HepG2 (cell line): ENCODE results near the gene BACH1. TPM values are rescaled to one million over a fixed set of nuclear protein-coding genes. Genes with fewer than 3 reads are reported as not detected.

ENCODE experiments used
- CREB1 ChIP-seq, 2 experiments: fragments of 450-650 bp in 1 of 2; IDR thresholded peaks; 2 replicates each; pipeline ENCODE4 v1.6.1; 2016 to 2017; ENCODE audit warnings: control low read depth in 1 of 2, mild to moderate bottlenecking in 1 of 2, missing compliant biosample characterization in 1 of 2, missing genetic modification characterization in 1 of 2
- CREM ChIP-seq, 2 experiments: sonication (generic) in 1 of 2; formaldehyde crosslinking in 1 of 2; IDR thresholded peaks; 2 replicates each; pipeline versions ENCODE4 v1.4.0 to v1.6.1; 2016 to 2020; ENCODE audit warnings: antibody characterized with exemption in 1 of 2, mild to moderate bottlenecking in 1 of 2, missing genetic modification reagents in 1 of 2
- FOXA3 ChIP-seq: IDR thresholded peaks from 2 replicates; pipeline ENCODE4 v1.6.1; 2016; ENCODE audit warnings: missing genetic modification reagents, missing compliant biosample characterization
- HNRNPUL1 ChIP-seq: fragments of 200-400 bp; formaldehyde crosslinking; IDR thresholded peaks from 2 replicates; pipeline ENCODE4 v1.6.1; 2017; ENCODE audit warnings: low read depth, mild to moderate bottlenecking, low read length, moderate library complexity
- HOMEZ ChIP-seq: IDR thresholded peaks from 2 replicates; pipeline ENCODE4 v1.6.1; 2016; ENCODE audit warnings: low read depth
- JUND ChIP-seq: sonication (generic); formaldehyde crosslinking; IDR thresholded peaks from 2 replicates; pipeline ENCODE4 v1.8.0; 2022; ENCODE audit warnings: mild to moderate bottlenecking, missing genetic modification reagents
- NFYC ChIP-seq: IDR thresholded peaks from 2 replicates; pipeline ENCODE4 v1.6.1; 2016; ENCODE audit warnings: missing genetic modification reagents, missing compliant biosample characterization
- NR2C2 ChIP-seq: sonication (generic); formaldehyde crosslinking; IDR thresholded peaks from 2 replicates; pipeline ENCODE4 v1.4.0; 2020; ENCODE audit warnings: missing genetic modification reagents, mild to moderate bottlenecking, moderate library complexity, borderline replicate concordance
- PCBP2 ChIP-seq: fragments of 200-400 bp; formaldehyde crosslinking; optimal IDR thresholded peaks from 2 replicates; pipeline ENCODE3; 2018; ENCODE audit warnings: low read length, low read depth; ENCODE audit not compliant: poor library complexity, severe bottlenecking
- RAD51 ChIP-seq: fragments of 450-650 bp; IDR thresholded peaks from 2 replicates; pipeline ENCODE4 v1.6.1; 2016; ENCODE audit warnings: borderline replicate concordance
- SOX13 ChIP-seq, 3 experiments: fragments of 450-650 bp in 1 of 3; sonication (generic) in 1 of 3; formaldehyde crosslinking in 1 of 3; IDR thresholded peaks in 2 of 3; conservative IDR thresholded peaks in 1 of 3; 2 replicates each; pipeline versions ENCODE4 v1.5.0 to v1.6.1; 2016 to 2020; ENCODE audit warnings: antibody characterized with exemption in 1 of 3, mild to moderate bottlenecking in 1 of 3, missing compliant biosample characterization in 1 of 3, missing genetic modification reagents in 1 of 3, moderate library complexity in 1 of 3
- TRIM24 ChIP-seq: sonication (generic); formaldehyde crosslinking; IDR thresholded peaks from 2 replicates; pipeline ENCODE4 v1.8.0; 2022; ENCODE audit warnings: mild to moderate bottlenecking, missing genetic modification reagents
- ZNF33B ChIP-seq: sonication (generic); formaldehyde crosslinking; IDR thresholded peaks from 2 replicates; pipeline ENCODE4 v1.5.1; 2020; ENCODE audit warnings: mild to moderate bottlenecking, missing genetic modification reagents
- ZSCAN5A ChIP-seq: sonication (generic); formaldehyde crosslinking; IDR thresholded peaks from 2 replicates; pipeline ENCODE4 v1.8.0; 2022; ENCODE audit warnings: mild to moderate bottlenecking, missing genetic modification reagents, borderline replicate concordance
- polyA plus RNA-seq, 8 experiments: library from polyadenylated mRNA; depleted of rRNA in 3 of 8; stranded (reverse) in 7 of 8; unstranded in 1 of 8; fragments of >200 nt; fragmentation: Illumina TruSeq in 4 of 8; extraction: Trizol in 4 of 8; gene quantifications; 2 replicates each; pipeline versions ENCODE4 v1.2.1 to v1.2.3, GENCODE V29; 2011 to 2016; ENCODE audit warnings: low read depth in 4 of 8, missing spikeins in 1 of 8, mixed read lengths in 1 of 8; ENCODE audit not compliant: insufficient read depth in 1 of 8
- total RNA-seq, 5 experiments: library from RNA; depleted of rRNA; stranded (reverse); fragments of >200 nt; fragmentation: Illumina TruSeq; extraction: Trizol; gene quantifications; 2 replicates each; pipeline ENCODE4 v1.2.3, GENCODE V29; 2016; ENCODE audit warnings: low read depth in 1 of 5
- TF ChIP-seq, protein P1 (sequence below): sonication (generic); formaldehyde crosslinking; conservative IDR thresholded peaks from 2 replicates; pipeline ENCODE4 v1.4.0; 2020; ENCODE audit warnings: mild to moderate bottlenecking, missing genetic modification reagents, moderate library complexity
- TF ChIP-seq, protein P2 (sequence below): sonication (generic); formaldehyde crosslinking; IDR thresholded peaks from 2 replicates; pipeline ENCODE4 v1.5.1; 2020; ENCODE audit warnings: missing genetic modification reagents, mild to moderate bottlenecking, borderline replicate concordance

The BACH1 gene
- total and polyA plus RNA-seq, 2 of the 13 experiments (the other 11 are each of a cell fraction or from before 2014, with no cell fraction given): 16.5 to 51.7 TPM

GRCh38 chr21:29271927-29272333, 26.8 kb upstream of the BACH1 start (continued):
- TF ChIP-seq JUND (CRISPR knock-in tag) (no peak), SOX13 (IDR thresholded peaks at IDR 0.05) (no peak), SOX13 (CRISPR knock-in tag; conservative IDR thresholded peaks at IDR 0.05 in 1 of 2, IDR thresholded peaks at IDR 0.05 in 1 of 2) (0 out of 4 replicates have a peak, but pooled peaks of 1 of the 2 experiments have one; percentile 4), HOMEZ (peak; percentile 92), CREM (IDR thresholded peaks at IDR 0.05) (peak; percentile 11; the same call in 1 of the 2 replicates), CREM (CRISPR knock-in tag; IDR thresholded peaks at IDR 0.05) (no peak), RAD51 (peak; percentile 46; the same call in 1 of the 2 replicates), TRIM24 (peak; percentile 24; the same call in 1 of the 2 replicates), PCBP2 (no peak), NR2C2 (CRISPR knock-in tag) (peak; percentile 79), CREB1 (IDR thresholded peaks at IDR 0.05) (no peak), CREB1 (CRISPR knock-in tag; IDR thresholded peaks at IDR 0.05) (peak; percentile 19; the same call in 1 of the 2 replicates), ZSCAN5A (CRISPR knock-in tag) (peak; percentile 18; the same call in 1 of the 2 replicates), ZNF33B (CRISPR knock-in tag) (no peak), FOXA3 (peak; percentile 47; the same call in 1 of the 2 replicates), NFYC (peak; percentile 88), HNRNPUL1 (no peak)
- TF ChIP-seq, protein P1, sequence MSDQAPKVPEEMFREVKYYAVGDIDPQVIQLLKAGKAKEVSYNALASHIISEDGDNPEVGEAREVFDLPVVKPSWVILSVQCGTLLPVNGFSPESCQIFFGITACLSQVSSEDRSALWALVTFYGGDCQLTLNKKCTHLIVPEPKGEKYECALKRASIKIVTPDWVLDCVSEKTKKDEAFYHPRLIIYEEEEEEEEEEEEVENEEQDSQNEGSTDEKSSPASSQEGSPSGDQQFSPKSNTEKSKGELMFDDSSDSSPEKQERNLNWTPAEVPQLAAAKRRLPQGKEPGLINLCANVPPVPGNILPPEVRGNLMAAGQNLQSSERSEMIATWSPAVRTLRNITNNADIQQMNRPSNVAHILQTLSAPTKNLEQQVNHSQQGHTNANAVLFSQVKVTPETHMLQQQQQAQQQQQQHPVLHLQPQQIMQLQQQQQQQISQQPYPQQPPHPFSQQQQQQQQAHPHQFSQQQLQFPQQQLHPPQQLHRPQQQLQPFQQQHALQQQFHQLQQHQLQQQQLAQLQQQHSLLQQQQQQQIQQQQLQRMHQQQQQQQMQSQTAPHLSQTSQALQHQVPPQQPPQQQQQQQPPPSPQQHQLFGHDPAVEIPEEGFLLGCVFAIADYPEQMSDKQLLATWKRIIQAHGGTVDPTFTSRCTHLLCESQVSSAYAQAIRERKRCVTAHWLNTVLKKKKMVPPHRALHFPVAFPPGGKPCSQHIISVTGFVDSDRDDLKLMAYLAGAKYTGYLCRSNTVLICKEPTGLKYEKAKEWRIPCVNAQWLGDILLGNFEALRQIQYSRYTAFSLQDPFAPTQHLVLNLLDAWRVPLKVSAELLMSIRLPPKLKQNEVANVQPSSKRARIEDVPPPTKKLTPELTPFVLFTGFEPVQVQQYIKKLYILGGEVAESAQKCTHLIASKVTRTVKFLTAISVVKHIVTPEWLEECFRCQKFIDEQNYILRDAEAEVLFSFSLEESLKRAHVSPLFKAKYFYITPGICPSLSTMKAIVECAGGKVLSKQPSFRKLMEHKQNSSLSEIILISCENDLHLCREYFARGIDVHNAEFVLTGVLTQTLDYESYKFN: 0 out of 2 replicates have a peak, but pooled peaks have one; percentile 28
- TF ChIP-seq, protein P2, sequence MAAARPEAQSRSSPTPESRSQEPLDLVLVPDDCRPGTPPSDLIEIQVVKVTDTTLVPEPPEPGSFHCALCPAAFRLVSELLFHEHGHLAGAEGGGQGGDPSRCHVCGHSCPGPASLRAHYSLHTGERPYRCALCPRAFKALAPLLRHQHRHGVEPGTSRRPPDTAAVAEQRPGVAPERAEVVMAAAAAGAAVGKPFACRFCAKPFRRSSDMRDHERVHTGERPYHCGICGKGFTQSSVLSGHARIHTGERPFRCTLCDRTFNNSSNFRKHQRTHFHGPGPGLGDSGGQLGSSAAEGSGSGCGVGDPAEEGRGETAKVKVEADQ: no peak
